Left renal cortex interstitium (tissue), 4 donors: ENCODE data around the gene RASGRP3. TPM values are rescaled to one million over a fixed set of nuclear protein-coding genes. Genes with fewer than 3 reads are reported as not detected.

ENCODE experiments used
- DNase-seq, 4 donors: peaks; one replicate each; pipeline ENCODE4 v3.0.0-alpha.2; 2013; ENCODE audit warnings: low read depth in 4 of 4, low spot score in 2 of 4, missing footprints in 1 of 4
- polyA plus RNA-seq, 4 donors: library from polyadenylated mRNA; unstranded; fragments of 120-200 nt; gene quantifications; one replicate each; pipeline ENCODE4 v1.2.1, GENCODE V29; 2013; ENCODE audit not compliant: insufficient read length in 4 of 4

Gene RASGRP3
- polyA plus RNA-seq, 4 donors: 12.9 to 26.8 (median 18.1) TPM

- no peak for DNase-seq
These were observed 40.1 kb downstream of the RASGRP3 start for GRCh38 chr2:33516456-33516995.

GRCh38 chr2:33518200-33518599 is 41.8 kb downstream of the RASGRP3 start:
- no peak for DNase-seq

GRCh38 chr2:33518929-33519328 is 42.5 kb downstream of the RASGRP3 start:
- no peak for DNase-seq

- peak; percentile 32 to 53 (median 37) for DNase-seq
These were observed 45.4 kb downstream of the RASGRP3 start for GRCh38 chr2:33521791-33522281.

- no peak for DNase-seq
These were observed 46.1 kb downstream of the RASGRP3 start for GRCh38 chr2:33522576-33522975.

GRCh38 chr2:33525666-33526065 is 49.2 kb downstream of the RASGRP3 start:
- DNase-seq: no peak

- DNase-seq: no peak
These were observed 49.7 kb downstream of the RASGRP3 start for GRCh38 chr2:33526132-33526531.

GRCh38 chr2:33526921-33527320 is 50.5 kb downstream of the RASGRP3 start:
- no peak for DNase-seq

GRCh38 chr2:33528441-33528950 is 52.0 kb downstream of the RASGRP3 start:
- DNase-seq: no peak

GRCh38 chr2:33529771-33530481 is 53.5 kb downstream of the RASGRP3 start:
- no peak for DNase-seq

- DNase-seq: no peak
These were observed 54.5 kb downstream of the RASGRP3 start for GRCh38 chr2:33530690-33531548.

GRCh38 chr2:33531549-33532059 is 55.2 kb downstream of the RASGRP3 start:
- DNase-seq: no peak

- no peak for DNase-seq
These were observed 55.7 kb downstream of the RASGRP3 start for GRCh38 chr2:33532146-33532545.

- no peak for DNase-seq
These were observed 56.5 kb downstream of the RASGRP3 start for GRCh38 chr2:33532966-33533365.

GRCh38 chr2:33535421-33535820 is 59.0 kb downstream of the RASGRP3 start:
- DNase-seq: no peak

GRCh38 chr2:33541243-33541642 is 64.8 kb downstream of the RASGRP3 start:
- DNase-seq: no peak

- DNase-seq: no peak
These were observed 73.8 kb downstream of the RASGRP3 start for GRCh38 chr2:33550206-33550605.

GRCh38 chr2:33552758-33553461 is 76.5 kb downstream of the RASGRP3 start:
- no peak for DNase-seq

GRCh38 chr2:33555681-33556080 is 79.2 kb downstream of the RASGRP3 start:
- no peak for DNase-seq

- no peak for DNase-seq
These were observed 82.9 kb downstream of the RASGRP3 start for GRCh38 chr2:33559328-33559727.
